OCI-LY7 (cell line): ENCODE data around the gene ACTN1.

Source experiments
- CTCF ChIP-seq: fragments of 200-600 bp; sonication (generic); conservative IDR thresholded peaks from 2 replicates; pipeline ENCODE4 v1.5.1; 2014; ENCODE audit warnings: mild to moderate bottlenecking, antibody characterized with exemption, low read length, moderate library complexity, mixed read lengths
- EZH2phosphoT487 ChIP-seq: fragments of 200-600 bp; sonication (generic); IDR thresholded peaks from 2 replicates; pipeline ENCODE4 v1.6.1; 2018; ENCODE audit warnings: low read depth, borderline replicate concordance, mild to moderate bottlenecking, mixed run types, antibody characterized with exemption, low read length, moderate library complexity, mixed read lengths

- TF ChIP-seq CTCF: no peak
- no peak for TF ChIP-seq EZH2phosphoT487
Measured at GRCh38 chr14:68899033-68899603, 80.0 kb downstream of the ACTN1 start.
